Measurements from ENCODE around the gene PYGO1. TPM values are rescaled to one million over a fixed set of nuclear protein-coding genes. Genes with fewer than 3 reads are reported as not detected.
A peak's percentile ranks its signal among the peaks of the same experiment; 100 is the strongest.

Gene PYGO1
- total RNA-seq, 4 donors from 2014 or later = 7.1 to 38.0 (median 34.3) TPM

DNA sequence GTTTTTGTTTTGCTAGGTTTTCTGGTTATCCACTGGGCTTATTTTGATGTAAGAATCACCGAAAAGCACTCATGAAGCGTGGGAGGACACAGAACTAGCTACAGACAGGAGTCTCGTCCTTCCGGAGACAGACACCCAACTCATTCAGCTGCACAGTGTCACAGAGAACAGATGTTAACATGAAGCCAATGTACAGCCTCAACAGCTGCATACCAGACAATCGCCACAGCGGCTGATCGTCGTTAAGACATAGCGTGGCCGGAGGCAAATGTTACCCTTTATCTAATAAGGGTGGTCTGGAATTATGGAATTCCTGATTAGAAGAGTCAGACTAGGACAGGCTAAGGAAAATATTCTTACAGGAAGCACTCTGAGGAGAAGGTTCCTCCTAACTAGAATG is 1.1 kb upstream of the PYGO1 start:
- Histone ChIP-seq H3K36me3 (no peaks in the 10 kb centered on the region), H3K9me3 (no peaks in the 10 kb centered on the region), H3K4me1 (no peaks in the 10 kb centered on the region), H3K27ac (peak overlapping the region; percentile 97 to 98), H3K4me3 (peak overlapping the region; percentile 45 to 87), H3K27me3 (no peaks in the 10 kb centered on the region)
- TF ChIP-seq POLR2A (IDR thresholded peaks at IDR 0.05) = no peak
- TF ChIP-seq, protein P1, sequence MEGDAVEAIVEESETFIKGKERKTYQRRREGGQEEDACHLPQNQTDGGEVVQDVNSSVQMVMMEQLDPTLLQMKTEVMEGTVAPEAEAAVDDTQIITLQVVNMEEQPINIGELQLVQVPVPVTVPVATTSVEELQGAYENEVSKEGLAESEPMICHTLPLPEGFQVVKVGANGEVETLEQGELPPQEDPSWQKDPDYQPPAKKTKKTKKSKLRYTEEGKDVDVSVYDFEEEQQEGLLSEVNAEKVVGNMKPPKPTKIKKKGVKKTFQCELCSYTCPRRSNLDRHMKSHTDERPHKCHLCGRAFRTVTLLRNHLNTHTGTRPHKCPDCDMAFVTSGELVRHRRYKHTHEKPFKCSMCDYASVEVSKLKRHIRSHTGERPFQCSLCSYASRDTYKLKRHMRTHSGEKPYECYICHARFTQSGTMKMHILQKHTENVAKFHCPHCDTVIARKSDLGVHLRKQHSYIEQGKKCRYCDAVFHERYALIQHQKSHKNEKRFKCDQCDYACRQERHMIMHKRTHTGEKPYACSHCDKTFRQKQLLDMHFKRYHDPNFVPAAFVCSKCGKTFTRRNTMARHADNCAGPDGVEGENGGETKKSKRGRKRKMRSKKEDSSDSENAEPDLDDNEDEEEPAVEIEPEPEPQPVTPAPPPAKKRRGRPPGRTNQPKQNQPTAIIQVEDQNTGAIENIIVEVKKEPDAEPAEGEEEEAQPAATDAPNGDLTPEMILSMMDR (IDR thresholded peaks at IDR 0.05) = no peak
- no peak for DNase-seq
- intact Hi-C loops (cut with DNase I; ENCODE audit: low total_unique reads) = no loop called here

DNA sequence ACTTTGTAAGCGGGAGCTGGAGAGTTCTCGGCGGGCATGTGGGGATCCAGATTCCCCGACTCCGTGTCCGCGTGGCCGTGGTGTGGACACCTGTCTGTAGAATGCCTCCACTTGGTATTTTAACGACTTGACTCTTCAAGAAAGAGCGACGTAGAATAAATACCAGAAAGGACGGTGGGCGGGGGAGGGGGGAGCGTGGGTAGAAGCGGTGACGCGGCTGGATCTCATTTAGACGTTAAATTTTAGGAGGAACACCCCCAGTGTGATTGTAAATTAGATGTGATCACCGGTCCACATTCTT is 620 bp upstream of the PYGO1 start:
- peak in 1 of 2 donors; percentile 44 for DNase-seq
- Histone ChIP-seq H3K27me3 (no peaks in the 10 kb centered on the region), H3K9me3 (no peaks in the 10 kb centered on the region), H3K4me3 (peak overlapping the region; percentile 45 to 87), H3K4me1 (no peaks in the 10 kb centered on the region), H3K27ac (peak overlapping the region; percentile 97 to 98), H3K36me3 (no peaks in the 10 kb centered on the region)
- intact Hi-C loops (cut with DNase I; ENCODE audit: low total_unique reads) = no loop called here
- no peak for TF ChIP-seq POLR2A (IDR thresholded peaks at IDR 0.05)
- TF ChIP-seq, protein P1 (IDR thresholded peaks at IDR 0.05) = no peak

DNA sequence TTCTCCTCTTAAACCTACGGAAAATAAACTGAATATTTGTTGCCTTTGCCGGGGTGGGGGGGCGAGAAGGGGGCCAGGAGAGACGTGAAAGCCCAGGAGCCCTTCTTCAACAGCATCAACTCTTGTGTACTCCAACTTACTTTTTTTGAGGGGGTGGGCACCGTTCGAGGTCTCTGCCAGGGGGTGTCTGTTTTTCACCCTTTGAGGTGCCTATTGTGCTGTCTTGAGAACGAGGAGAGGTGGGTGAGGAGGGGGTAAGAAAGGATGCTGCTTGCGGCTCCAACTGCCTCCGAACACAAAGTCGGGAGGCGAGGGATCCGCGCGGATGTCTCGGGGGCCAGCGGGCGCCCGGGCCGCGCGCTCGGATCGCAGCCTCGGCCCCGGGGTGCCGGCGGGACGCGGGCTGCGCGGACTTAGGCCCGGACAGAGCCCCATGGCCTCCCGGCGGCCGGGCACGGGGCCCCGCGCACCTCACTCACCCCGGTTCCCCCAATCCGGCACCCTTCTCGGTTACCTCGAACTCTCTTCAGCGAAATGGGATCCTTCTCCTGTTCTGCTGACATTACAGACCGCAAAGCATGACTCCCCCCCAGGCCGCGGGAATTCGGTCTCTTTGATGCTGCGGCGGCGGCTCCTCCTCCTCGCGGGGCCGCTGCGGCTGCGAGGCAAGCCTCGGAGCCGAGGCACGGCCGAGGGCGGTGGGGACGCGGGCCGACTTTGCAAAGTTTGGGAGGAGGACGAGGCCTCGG is 650 bp downstream of the PYGO1 start:
- Histone ChIP-seq H3K4me3 (peak overlapping the region; percentile 70 to 87), H3K4me1 (no peaks in the 10 kb centered on the region), H3K27ac (peak overlapping the region; percentile 97 to 98), H3K36me3 (no peaks in the 10 kb centered on the region), H3K9me3 (no peaks in the 10 kb centered on the region), H3K27me3 (no peaks in the 10 kb centered on the region)
- DNase-seq = peak; percentile 27 to 38
- intact Hi-C loops (cut with DNase I; ENCODE audit: low total_unique reads) = no loop called here
- TF ChIP-seq, protein P1 (IDR thresholded peaks at IDR 0.05) = no peak
- no peak for TF ChIP-seq POLR2A (IDR thresholded peaks at IDR 0.05)

DNA sequence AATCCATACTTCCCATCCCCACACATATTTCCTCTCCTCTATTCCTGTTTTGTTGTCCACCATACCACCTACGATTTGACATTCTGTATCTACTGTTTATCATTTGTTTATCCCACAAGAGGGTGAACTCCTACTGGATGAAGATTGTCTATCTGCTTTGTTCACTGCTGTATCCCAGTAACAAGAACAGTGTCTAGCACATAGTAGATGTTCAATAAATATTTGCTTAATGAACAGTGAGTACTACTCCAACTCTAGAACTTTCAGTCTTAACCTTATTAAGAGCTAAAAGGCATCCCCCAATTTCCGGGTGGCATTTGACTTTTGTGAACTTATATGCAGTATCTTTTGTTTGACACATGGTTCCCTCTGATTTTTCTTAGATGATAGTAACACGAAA is 1.3 kb downstream of the PYGO1 start:
- Histone ChIP-seq H3K4me3 (peak overlapping the region; percentile 70 to 87), H3K36me3 (no peaks in the 10 kb centered on the region), H3K27me3 (no peaks in the 10 kb centered on the region), H3K4me1 (no peaks in the 10 kb centered on the region), H3K9me3 (no peaks in the 10 kb centered on the region), H3K27ac (peak overlapping the region in 1 of 2 donors; percentile 97)
- intact Hi-C loops (cut with DNase I; ENCODE audit: low total_unique reads) = no loop called here
- TF ChIP-seq POLR2A (IDR thresholded peaks at IDR 0.05) = no peak
- TF ChIP-seq, protein P1 (IDR thresholded peaks at IDR 0.05) = no peak
- no peak for DNase-seq

DNA sequence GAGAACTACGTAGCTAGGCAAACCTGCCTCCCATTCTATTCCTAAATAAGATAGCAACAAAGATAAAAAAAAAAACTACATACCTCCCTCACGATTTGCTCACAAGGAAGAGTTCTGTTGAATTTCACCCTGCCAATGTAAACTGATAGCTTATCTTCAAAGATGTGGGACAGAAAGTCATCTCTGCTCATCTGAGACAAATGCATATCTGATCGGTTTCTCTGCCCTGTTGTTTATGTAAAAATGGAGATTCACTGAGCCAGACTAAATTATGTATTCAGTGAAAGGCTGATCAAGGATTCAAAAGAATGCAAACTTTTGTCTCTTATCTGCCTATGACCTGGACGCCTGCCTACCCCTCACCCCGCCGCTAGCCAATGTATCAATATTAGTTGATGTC is 11.2 kb downstream of the PYGO1 start:
- TF ChIP-seq POLR2A (IDR thresholded peaks at IDR 0.05) = no peak
- TF ChIP-seq, protein P1 (IDR thresholded peaks at IDR 0.05) = no peak
- intact Hi-C loops (cut with DNase I; ENCODE audit: low total_unique reads) = no loop called here
- no peaks in the 10 kb centered on the region for H3K9me3 ChIP-seq

More for the DNA sequence above, 11.2 kb downstream of the PYGO1 start:
- Histone ChIP-seq H3K27ac (no peak overlapping the region), H3K4me3 (no peak overlapping the region), H3K27me3 (no peaks in the 10 kb centered on the region), H3K4me1 (no peaks in the 10 kb centered on the region), H3K36me3 (no peaks in the 10 kb centered on the region)
- no peak for DNase-seq
